Measurements from ENCODE around the gene FBXW12.
"Not testable (repeated sequence)": the region's sequence is repeated elsewhere in the genome, so short reads cannot be mapped to it uniquely, and the experiment has no call there.

FBXW12 gene

GRCh38 chr3:48387634-48388033 lies 15.6 kb downstream of the FBXW12 start:
- no peak for DNase-seq

- no peak for DNase-seq
These were observed 16.9 kb downstream of the FBXW12 start for GRCh38 chr3:48388966-48389365.

GRCh38 chr3:48394391-48394790 lies 22.4 kb downstream of the FBXW12 start:
- DNase-seq: no peak

- DNase-seq: no peak
These were observed 23.7 kb downstream of the FBXW12 start for GRCh38 chr3:48395714-48396113.

- DNase-seq: no peak
These were observed 26.0 kb downstream of the FBXW12 start for GRCh38 chr3:48397767-48398681.

- DNase-seq: no peak
These were observed 26.8 kb downstream of the FBXW12 start for GRCh38 chr3:48398701-48399386.

GRCh38 chr3:48399387-48400172 lies 27.6 kb downstream of the FBXW12 start:
- no peak for DNase-seq

- DNase-seq: no peak
These were observed 28.9 kb downstream of the FBXW12 start for GRCh38 chr3:48400824-48401433.

- not testable (repeated sequence) for DNase-seq
These were observed 29.4 kb downstream of the FBXW12 start for GRCh38 chr3:48401434-48401901.

GRCh38 chr3:48402281-48402732 lies 30.3 kb downstream of the FBXW12 start:
- DNase-seq: peak; percentile 78

- DNase-seq: no peak
These were observed 30.9 kb downstream of the FBXW12 start for GRCh38 chr3:48402907-48403306.

- no peak for DNase-seq
These were observed 31.8 kb downstream of the FBXW12 start for GRCh38 chr3:48403533-48404439.

- no peak for DNase-seq
These were observed 32.7 kb downstream of the FBXW12 start for GRCh38 chr3:48404440-48405342.

- no peak for DNase-seq
These were observed 33.4 kb downstream of the FBXW12 start for GRCh38 chr3:48405343-48405881.

- no peak for DNase-seq
These were observed 34.0 kb downstream of the FBXW12 start for GRCh38 chr3:48405971-48406370.

- no peak for DNase-seq
These were observed 34.7 kb downstream of the FBXW12 start for GRCh38 chr3:48406443-48407431.

GRCh38 chr3:48407542-48408099 lies 35.6 kb downstream of the FBXW12 start:
- DNase-seq: no peak

GRCh38 chr3:48408823-48409281 lies 36.8 kb downstream of the FBXW12 start:
- no peak for DNase-seq

Measured in amniotic stem cell (primary cell).